ENCODE measurements around the gene C9orf85. TPM values are rescaled to one million over a fixed set of nuclear protein-coding genes. Genes with fewer than 3 reads are reported as not detected.

Gene C9orf85
- total and polyA plus RNA-seq, 2 of the 4 experiments (the other 2 are of a cell fraction) = 4.3 to 8.4 TPM

GRCh38 chr9:71915495-71915894 lies 4.1 kb downstream of the C9orf85 start:
- Histone ChIP-seq H2AFZ (replicated peaks; ENCODE audit: low read length, poor library complexity) (no peak overlapping the region), H4K8ac (ENCODE audit: low read depth in 2 of 2, low read length in 2 of 2) (no peak overlapping the region), H3K9ac (ENCODE audit: low read depth, low read length) (no peak overlapping the region), H3K9me1 (ENCODE audit: insufficient read depth, low read length) (no peaks in the 10 kb centered on the region), H2AK5ac (ENCODE audit: low read depth, low read length) (no peak overlapping the region), H3K27ac (ENCODE audit: insufficient read depth, low read length) (no peak overlapping the region), H3K36me3 (ENCODE audit: control insufficient read depth, insufficient read depth, low read length) (no peaks in the 10 kb centered on the region), H3K18ac (ENCODE audit: low read depth, low read length) (no peak overlapping the region), H3K23ac (ENCODE audit: low read depth, low read length) (no peak overlapping the region), H3K14ac (replicated peaks; ENCODE audit: low read depth, low read length) (no peak overlapping the region), H3K56ac (ENCODE audit: extremely low read depth, insufficient read depth, low read length) (no peak overlapping the region), H2AK9ac (replicated peaks; ENCODE audit: low read depth, low read length, poor library complexity) (no peak overlapping the region), H4K91ac (ENCODE audit: insufficient read depth, low read depth, low read length) (no peak overlapping the region), H2BK15ac (ENCODE audit: low read depth, low read length) (no peak overlapping the region), H3K27me3 (ENCODE audit: control insufficient read depth, insufficient read depth, low read length) (no peaks in the 10 kb centered on the region), H4K5ac (ENCODE audit: low read depth, low read length) (no peak overlapping the region), H3K9me3 (ENCODE audit: control insufficient read depth, insufficient read depth, low read length) (no peaks in the 10 kb centered on the region), H2BK20ac (ENCODE audit: low read depth, low read length) (no peak overlapping the region), H3K79me1 (ENCODE audit: low read depth in 1 of 2, low read length in 2 of 2) (peaks cover 17 to 43% of the 10 kb centered on the region in 2 experiments; a peak in 3 of 4 replicates), H2BK120ac (ENCODE audit: low read depth, low read length) (no peak overlapping the region), H4K20me1 (ENCODE audit: insufficient read depth, low read length) (peaks cover 3% of the 10 kb centered on the region), H3K4me3 (ENCODE audit: insufficient read depth, low read depth, low read length) (no peak overlapping the region), H3K4ac (ENCODE audit: low read depth, low read length) (no peak overlapping the region), H2BK5ac (ENCODE audit: low read depth, low read length, poor library complexity, severe bottlenecking) (no peak overlapping the region), H3K4me1 (ENCODE audit: control insufficient read depth, insufficient read depth, low read length) (peaks cover 3% of the 10 kb centered on the region), H3K4me2 (ENCODE audit: low read depth, low read length) (no peak overlapping the region)
- ATAC-seq (ENCODE audit: low read depth) (no peak), DNase-seq (no peak)
- in situ Hi-C loops (cut with MboI; ENCODE audit: low sequenced_read_pairs) (no loop called here), intact Hi-C loops (cut with micrococcal nuclease) (no loop called here), dilution Hi-C loops (cut with HindIII; ENCODE audit: low sequenced_read_pairs, unreplicated experiment) (no loop called here)
- TF ChIP-seq POLR2A (IDR thresholded peaks at IDR 0.05; ENCODE audit: low read depth, low read length) (no peak), USF2 (IDR thresholded peaks at IDR 0.05; ENCODE audit: low read depth, low read length) (no peak), NFE2L2 (IDR thresholded peaks at IDR 0.05; ENCODE audit: low read depth, low read length) (no peak), CTCF (conservative IDR thresholded peaks at IDR 0.05; ENCODE audit: low read depth, low read length) (no peak), RAD21 (IDR thresholded peaks at IDR 0.05; ENCODE audit: low read length) (no peak), MAFK (IDR thresholded peaks at IDR 0.05; ENCODE audit: low read depth, low read length) (no peak), SMC3 (IDR thresholded peaks at IDR 0.05; ENCODE audit: low read depth, low read length) (no peak), CHD1 (IDR thresholded peaks at IDR 0.05; ENCODE audit: low read depth, low read length) (no peak)
- POLR2A ChIA-PET (ENCODE audit: unreplicated experiment) = no interaction called here
- BruUV-seq (replicated peaks) = no TSS peak
- CTCF ChIA-PET = interaction anchor here (0.6 kb wide), 1 partner anchor 52 kb away, joined by 4 read pairs; no protein-coding TSS in a partner anchor
